ENCODE results near the gene PDE1A. TPM values are rescaled to one million over a fixed set of nuclear protein-coding genes. Genes with fewer than 3 reads are reported as not detected.

The PDE1A gene
- polyA plus RNA-seq, 2 of the 4 experiments (the other 2 are of a cell fraction): 0.28 to 3.2 TPM

DNA sequence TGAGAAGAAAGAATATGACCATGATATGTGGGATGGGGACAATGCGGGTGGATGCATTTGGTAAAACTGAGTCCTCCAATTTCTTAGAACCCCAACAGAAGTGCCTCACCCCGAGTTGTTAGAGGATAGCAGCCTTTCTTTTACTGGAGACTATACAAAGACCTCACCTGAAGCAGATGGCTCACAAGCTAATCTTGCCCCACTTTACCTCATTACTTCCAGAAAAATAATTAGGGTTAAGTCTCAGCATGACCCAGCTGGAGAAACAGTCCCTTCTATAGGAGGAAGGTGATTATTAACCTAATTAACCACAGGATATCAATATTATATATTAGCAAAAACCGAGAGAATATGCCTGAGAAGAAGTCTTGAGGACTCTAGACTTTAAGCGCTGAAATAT lies 128.4 kb downstream of the PDE1A start:
- H3K4me1 ChIP-seq: no peaks in the 10 kb centered on the region
- H3K27ac ChIP-seq: no peak overlapping the region
- no peaks in the 10 kb centered on the region for H3K9me3 ChIP-seq
- H3K4me3 ChIP-seq: no peak overlapping the region
- no peak overlapping the region for H3K4me2 ChIP-seq
- CTCF ChIA-PET: no interaction called here
- POLR2A ChIA-PET: no interaction called here
- TF ChIP-seq, protein P1, sequence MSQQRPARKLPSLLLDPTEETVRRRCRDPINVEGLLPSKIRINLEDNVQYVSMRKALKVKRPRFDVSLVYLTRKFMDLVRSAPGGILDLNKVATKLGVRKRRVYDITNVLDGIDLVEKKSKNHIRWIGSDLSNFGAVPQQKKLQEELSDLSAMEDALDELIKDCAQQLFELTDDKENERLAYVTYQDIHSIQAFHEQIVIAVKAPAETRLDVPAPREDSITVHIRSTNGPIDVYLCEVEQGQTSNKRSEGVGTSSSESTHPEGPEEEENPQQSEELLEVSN (IDR thresholded peaks at IDR 0.05; ENCODE audit: borderline replicate concordance, low read depth): no peak
- 56% methylated on average over 4 of the region's 4 CpGs for WGBS (ENCODE audit: missing lambda C conversion rate)
- no peak for DNase-seq (ENCODE audit: low read depth in 1 of 2, low spot score in 1 of 2)
- no peak for FAIRE-seq
- no peak for ATAC-seq

DNA sequence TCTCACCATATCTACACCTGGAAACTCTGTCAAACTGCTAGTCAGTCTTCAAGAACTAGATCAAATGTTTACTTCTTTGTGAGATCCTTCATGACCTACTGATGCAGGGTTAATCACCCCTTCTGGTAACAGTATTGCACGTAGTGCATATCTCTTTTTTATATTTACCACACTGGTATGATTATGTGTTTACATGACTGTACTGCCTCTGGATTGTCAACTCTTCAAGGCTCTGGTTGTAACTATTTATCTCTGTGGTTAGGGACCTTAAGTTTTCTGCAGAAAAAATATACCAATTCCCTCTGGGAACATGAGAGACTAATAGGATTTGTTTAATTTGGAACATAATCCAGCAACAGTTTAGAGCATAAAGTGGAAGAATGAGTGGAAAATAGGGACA lies 135.5 kb downstream of the PDE1A start:
- 33% methylated on average over 1 of the region's 1 CpG for WGBS (ENCODE audit: missing lambda C conversion rate)
- TF ChIP-seq MAZ (IDR thresholded peaks at IDR 0.05; ENCODE audit: borderline replicate concordance, low read depth, low read length) (no peak), FOXS1 (CRISPR knock-in tag; IDR thresholded peaks at IDR 0.05) (no peak), RARB (CRISPR knock-in tag; IDR thresholded peaks at IDR 0.05) (no peak), TP53 (CRISPR knock-in tag; IDR thresholded peaks at IDR 0.05) (no peak), TFCP2L1 (CRISPR knock-in tag; IDR thresholded peaks at IDR 0.05) (no peak), HOXB13 (CRISPR knock-in tag; IDR thresholded peaks at IDR 0.05; ENCODE audit: low read depth) (no peak), GATA3 (IDR thresholded peaks at IDR 0.05; ENCODE audit: borderline replicate concordance) (no peak), ZSCAN20 (CRISPR knock-in tag; IDR thresholded peaks at IDR 0.05) (no peak), ZNF302 (CRISPR knock-in tag; IDR thresholded peaks at IDR 0.05) (no peak), RAD21 (conservative IDR thresholded peaks at IDR 0.05 in 1 of 2, IDR thresholded peaks at IDR 0.05 in 1 of 2) (no peak), JUN (IDR thresholded peaks at IDR 0.05) (no peak), RCOR1 (IDR thresholded peaks at IDR 0.05; ENCODE audit: low read depth, low read length) (no peak), POLR2A (IDR thresholded peaks at IDR 0.05; ENCODE audit: low read length) (no peak), ZFP36 (IDR thresholded peaks at IDR 0.05; ENCODE audit: borderline replicate concordance, partially characterized antibody) (no peak), KDM1A (IDR thresholded peaks at IDR 0.05; ENCODE audit: low read depth) (no peak)
- TF ChIP-seq, protein P2, sequence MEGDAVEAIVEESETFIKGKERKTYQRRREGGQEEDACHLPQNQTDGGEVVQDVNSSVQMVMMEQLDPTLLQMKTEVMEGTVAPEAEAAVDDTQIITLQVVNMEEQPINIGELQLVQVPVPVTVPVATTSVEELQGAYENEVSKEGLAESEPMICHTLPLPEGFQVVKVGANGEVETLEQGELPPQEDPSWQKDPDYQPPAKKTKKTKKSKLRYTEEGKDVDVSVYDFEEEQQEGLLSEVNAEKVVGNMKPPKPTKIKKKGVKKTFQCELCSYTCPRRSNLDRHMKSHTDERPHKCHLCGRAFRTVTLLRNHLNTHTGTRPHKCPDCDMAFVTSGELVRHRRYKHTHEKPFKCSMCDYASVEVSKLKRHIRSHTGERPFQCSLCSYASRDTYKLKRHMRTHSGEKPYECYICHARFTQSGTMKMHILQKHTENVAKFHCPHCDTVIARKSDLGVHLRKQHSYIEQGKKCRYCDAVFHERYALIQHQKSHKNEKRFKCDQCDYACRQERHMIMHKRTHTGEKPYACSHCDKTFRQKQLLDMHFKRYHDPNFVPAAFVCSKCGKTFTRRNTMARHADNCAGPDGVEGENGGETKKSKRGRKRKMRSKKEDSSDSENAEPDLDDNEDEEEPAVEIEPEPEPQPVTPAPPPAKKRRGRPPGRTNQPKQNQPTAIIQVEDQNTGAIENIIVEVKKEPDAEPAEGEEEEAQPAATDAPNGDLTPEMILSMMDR (IDR thresholded peaks at IDR 0.05): no peak
- TF ChIP-seq, protein P3, sequence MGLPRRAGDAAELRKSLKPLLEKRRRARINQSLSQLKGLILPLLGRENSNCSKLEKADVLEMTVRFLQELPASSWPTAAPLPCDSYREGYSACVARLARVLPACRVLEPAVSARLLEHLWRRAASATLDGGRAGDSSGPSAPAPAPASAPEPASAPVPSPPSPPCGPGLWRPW (IDR thresholded peaks at IDR 0.05): no peak
- ChIA-PET CTCF (interaction anchor here (0.5 kb wide), 1 partner anchor 321 kb away, joined by 3 read pairs; no protein-coding TSS in a partner anchor), POLR2A (no interaction called here)
- FAIRE-seq: no peak
- Histone ChIP-seq H3K4me3 (no peak overlapping the region), H3K27ac (no peak overlapping the region), H3K4me1 (no peaks in the 10 kb centered on the region), H3K9me3 (no peaks in the 10 kb centered on the region), H3K4me2 (no peak overlapping the region)
- no peak for DNase-seq (ENCODE audit: low read depth in 1 of 2, low spot score in 1 of 2)
- ATAC-seq: no peak

DNA sequence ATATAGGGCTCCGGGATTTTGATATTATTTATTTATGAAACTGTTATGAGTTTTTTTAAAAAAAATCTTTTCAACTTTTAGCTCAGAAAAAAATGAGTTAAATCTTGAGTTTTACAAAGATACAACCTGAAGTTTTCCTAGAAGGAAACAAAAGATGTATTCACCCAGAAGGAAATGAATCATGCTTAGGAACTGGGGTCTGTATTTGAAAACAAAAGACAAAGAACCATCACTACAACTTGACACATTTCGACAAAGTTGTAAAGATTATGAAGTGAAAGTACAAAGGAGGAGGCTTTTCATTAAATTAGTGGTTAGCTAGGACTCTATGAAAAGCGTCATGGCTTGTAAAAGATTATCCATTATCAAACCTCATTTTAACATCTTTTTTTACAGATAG lies 143.3 kb downstream of the PDE1A start:
- no peaks in the 10 kb centered on the region for H3K9me3 ChIP-seq
- no peak for TF ChIP-seq ZFP36 (IDR thresholded peaks at IDR 0.05; ENCODE audit: borderline replicate concordance, partially characterized antibody)
- no peak for TF ChIP-seq CBX2 (IDR thresholded peaks at IDR 0.05; ENCODE audit: borderline replicate concordance, low read depth)
- TF ChIP-seq HOXA7 (CRISPR knock-in tag; IDR thresholded peaks at IDR 0.05): no peak
- TF ChIP-seq, protein P4, sequence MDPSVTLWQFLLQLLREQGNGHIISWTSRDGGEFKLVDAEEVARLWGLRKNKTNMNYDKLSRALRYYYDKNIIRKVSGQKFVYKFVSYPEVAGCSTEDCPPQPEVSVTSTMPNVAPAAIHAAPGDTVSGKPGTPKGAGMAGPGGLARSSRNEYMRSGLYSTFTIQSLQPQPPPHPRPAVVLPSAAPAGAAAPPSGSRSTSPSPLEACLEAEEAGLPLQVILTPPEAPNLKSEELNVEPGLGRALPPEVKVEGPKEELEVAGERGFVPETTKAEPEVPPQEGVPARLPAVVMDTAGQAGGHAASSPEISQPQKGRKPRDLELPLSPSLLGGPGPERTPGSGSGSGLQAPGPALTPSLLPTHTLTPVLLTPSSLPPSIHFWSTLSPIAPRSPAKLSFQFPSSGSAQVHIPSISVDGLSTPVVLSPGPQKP (IDR thresholded peaks at IDR 0.05; ENCODE audit: low read depth, low read length): no peak
- no peak for TF ChIP-seq RNF2 (IDR thresholded peaks at IDR 0.05; ENCODE audit: borderline replicate concordance, low read depth)
- no peak for TF ChIP-seq CBX8 (IDR thresholded peaks at IDR 0.05)
- TF ChIP-seq ZSCAN20 (CRISPR knock-in tag; IDR thresholded peaks at IDR 0.05): no peak
- TF ChIP-seq MYC (IDR thresholded peaks at IDR 0.05; ENCODE audit: borderline replicate concordance, low read length): no peak
- no peak for TF ChIP-seq PHF8 (IDR thresholded peaks at IDR 0.05; ENCODE audit: borderline replicate concordance, low read depth)
- TF ChIP-seq HDAC2 (IDR thresholded peaks at IDR 0.05): no peak
- no peak for TF ChIP-seq RAD21 (conservative IDR thresholded peaks at IDR 0.05 in 1 of 2, IDR thresholded peaks at IDR 0.05 in 1 of 2)
- no peak for TF ChIP-seq RCOR1 (IDR thresholded peaks at IDR 0.05; ENCODE audit: low read depth, low read length)
- no peak for TF ChIP-seq NFE2L2 (conservative IDR thresholded peaks at IDR 0.05; ENCODE audit: low read length)
- TF ChIP-seq, protein P1 (IDR thresholded peaks at IDR 0.05; ENCODE audit: borderline replicate concordance, low read depth): no peak
- no peak for TF ChIP-seq RARB (CRISPR knock-in tag; IDR thresholded peaks at IDR 0.05)
- no peak for TF ChIP-seq JUN (IDR thresholded peaks at IDR 0.05)
- TF ChIP-seq, protein P5, sequence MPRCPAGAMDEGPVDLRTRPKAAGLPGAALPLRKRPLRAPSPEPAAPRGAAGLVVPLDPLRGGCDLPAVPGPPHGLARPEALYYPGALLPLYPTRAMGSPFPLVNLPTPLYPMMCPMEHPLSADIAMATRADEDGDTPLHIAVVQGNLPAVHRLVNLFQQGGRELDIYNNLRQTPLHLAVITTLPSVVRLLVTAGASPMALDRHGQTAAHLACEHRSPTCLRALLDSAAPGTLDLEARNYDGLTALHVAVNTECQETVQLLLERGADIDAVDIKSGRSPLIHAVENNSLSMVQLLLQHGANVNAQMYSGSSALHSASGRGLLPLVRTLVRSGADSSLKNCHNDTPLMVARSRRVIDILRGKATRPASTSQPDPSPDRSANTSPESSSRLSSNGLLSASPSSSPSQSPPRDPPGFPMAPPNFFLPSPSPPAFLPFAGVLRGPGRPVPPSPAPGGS (IDR thresholded peaks at IDR 0.05): no peak
- H3K4me3 ChIP-seq: no peak overlapping the region
- WGBS (ENCODE audit: missing lambda C conversion rate): 46% methylated on average over 3 of the region's 3 CpGs
- FAIRE-seq (no peak), DNase-seq (ENCODE audit: low read depth in 1 of 2, low spot score in 1 of 2) (no peak), ATAC-seq (no peak)
- no peak overlapping the region for H3K4me2 ChIP-seq
- H3K4me1 ChIP-seq: no peaks in the 10 kb centered on the region
- H3K27ac ChIP-seq: no peak overlapping the region
- POLR2A ChIA-PET: no interaction called here
- CTCF ChIA-PET: interaction anchor here (0.6 kb wide), 1 partner anchor 103 kb away, joined by 3 read pairs; no protein-coding TSS in a partner anchor

Data from A549 (cell line).